HG03103 (cell line): ENCODE results near the gene ABAT.

Experiments
- ATAC-seq: cut with Tn5 transposase; IDR thresholded peaks from one replicate; pipeline ENCODE4 v1.9.1; 2021; ENCODE audit warnings: low read depth; ENCODE audit not compliant: unreplicated experiment

The ABAT gene

GRCh38 chr16:8808009-8808408 lies 133.6 kb downstream of the ABAT start:
- ATAC-seq, result no peak

- ATAC-seq, result no peak
These were observed 134.4 kb downstream of the ABAT start for GRCh38 chr16:8808613-8809353.

GRCh38 chr16:8812162-8812843 lies 137.9 kb downstream of the ABAT start:
- ATAC-seq, result no peak

GRCh38 chr16:8814095-8814806 lies 139.8 kb downstream of the ABAT start:
- no peak for ATAC-seq

GRCh38 chr16:8816967-8817655 lies 142.7 kb downstream of the ABAT start:
- no peak for ATAC-seq

GRCh38 chr16:8818504-8819270 lies 144.3 kb downstream of the ABAT start:
- ATAC-seq, result peak; percentile 83

GRCh38 chr16:8819411-8820034 lies 145.1 kb downstream of the ABAT start:
- no peak for ATAC-seq

- no peak for ATAC-seq
These were observed 148.0 kb downstream of the ABAT start for GRCh38 chr16:8822403-8822802.

- ATAC-seq, result no peak
These were observed 152.0 kb downstream of the ABAT start for GRCh38 chr16:8826278-8826879.

GRCh38 chr16:8828541-8829165 lies 154.2 kb downstream of the ABAT start:
- no peak for ATAC-seq

GRCh38 chr16:8831450-8831849 lies 157.0 kb downstream of the ABAT start:
- ATAC-seq, result no peak

GRCh38 chr16:8831871-8832716 lies 157.7 kb downstream of the ABAT start:
- ATAC-seq, result no peak

GRCh38 chr16:8832717-8833105 lies 158.3 kb downstream of the ABAT start:
- ATAC-seq, result no peak
